GM12891 (cell line): ENCODE measurements around the gene POLR2C.

ENCODE experiments used
- DNase-seq: peaks from one replicate; pipeline ENCODE4 v3.0.0; 2011; ENCODE audit warnings: low spot score; ENCODE audit not compliant: insufficient read length
- FAIRE-seq: peaks from 2 replicates; lab custom pipeline; 2011; peaks lifted over from hg19 to GRCh38; lab: Jason Lieb, UNC
- PAX5 ChIP-seq: IDR thresholded peaks from 2 replicates; pipeline ENCODE4 v1.6.1; 2011; ENCODE audit warnings: low read length, moderate library complexity, mild to moderate bottlenecking; ENCODE audit not compliant: insufficient read depth, severe bottlenecking
- POLR2A ChIP-seq: IDR thresholded peaks from 2 replicates; pipeline ENCODE4 v1.6.1; 2011; ENCODE audit warnings: low read depth, low read length, control low read depth
- POLR2AphosphoS5 ChIP-seq: IDR thresholded peaks from 2 replicates; pipeline ENCODE4 v1.6.1; 2011; ENCODE audit warnings: low read depth, low read length, control low read depth
- POU2F2 ChIP-seq: IDR thresholded peaks from 2 replicates; pipeline ENCODE4 v1.6.1; 2011; ENCODE audit warnings: low read depth, mild to moderate bottlenecking, control low read depth, low read length, moderate library complexity
- SPI1 ChIP-seq: IDR thresholded peaks from 2 replicates; pipeline ENCODE4 v1.6.1; 2011; ENCODE audit warnings: low read depth, low read length, control low read depth
- TAF1 ChIP-seq: IDR thresholded peaks from 2 replicates; pipeline ENCODE4 v1.6.1; 2011; ENCODE audit warnings: low read depth, low read length, control low read depth

The POLR2C gene

DNA sequence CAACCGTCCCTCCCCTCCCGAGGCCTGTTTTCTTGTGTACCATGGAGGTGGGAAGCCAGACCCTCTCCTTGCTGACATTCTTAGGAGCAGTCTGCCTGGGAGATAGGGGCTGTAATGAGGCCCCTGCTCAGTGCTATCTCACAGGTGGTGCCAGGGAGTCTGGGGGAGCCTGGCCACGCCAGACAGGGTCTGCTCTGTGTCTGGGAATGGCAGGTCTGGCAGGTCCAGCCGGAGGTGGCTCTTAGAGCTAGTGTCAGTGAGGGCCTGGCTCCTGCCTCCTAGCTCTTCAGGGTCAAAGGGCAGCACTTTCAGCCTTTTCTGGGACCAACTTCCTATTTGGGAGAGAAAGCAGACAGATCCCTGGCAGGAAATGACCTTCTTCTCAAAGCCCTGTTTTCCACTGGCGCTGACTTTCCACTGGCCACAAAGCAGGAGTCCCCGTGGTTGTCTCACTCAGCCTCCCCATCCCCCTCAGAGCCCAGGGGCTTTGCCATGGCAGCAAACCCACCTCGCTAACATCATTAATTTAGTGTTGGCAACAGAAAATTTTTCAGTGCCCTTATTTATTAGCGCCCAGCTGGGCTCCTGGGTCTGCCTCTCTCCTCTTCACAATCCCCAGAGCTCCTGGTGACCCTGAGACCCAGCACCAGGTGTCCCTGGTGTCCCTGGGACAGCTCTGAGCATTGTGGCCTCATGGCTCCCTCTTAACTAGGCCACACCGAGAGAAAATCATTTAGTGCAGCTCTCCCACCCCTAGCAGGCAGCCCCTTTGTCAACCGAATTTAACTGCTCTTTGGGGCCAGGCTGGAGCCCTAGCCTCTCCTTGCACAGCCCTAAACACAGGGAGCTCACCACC lies 47.8 kb downstream of the POLR2C start:
- no peak for TF ChIP-seq POU2F2
- TF ChIP-seq PAX5 = no peak
- TF ChIP-seq POLR2AphosphoS5 = no peak
- TF ChIP-seq POLR2A = no peak
- no peak for TF ChIP-seq TAF1
- TF ChIP-seq SPI1 = no peak
- no peak for DNase-seq
- FAIRE-seq = no peak

DNA sequence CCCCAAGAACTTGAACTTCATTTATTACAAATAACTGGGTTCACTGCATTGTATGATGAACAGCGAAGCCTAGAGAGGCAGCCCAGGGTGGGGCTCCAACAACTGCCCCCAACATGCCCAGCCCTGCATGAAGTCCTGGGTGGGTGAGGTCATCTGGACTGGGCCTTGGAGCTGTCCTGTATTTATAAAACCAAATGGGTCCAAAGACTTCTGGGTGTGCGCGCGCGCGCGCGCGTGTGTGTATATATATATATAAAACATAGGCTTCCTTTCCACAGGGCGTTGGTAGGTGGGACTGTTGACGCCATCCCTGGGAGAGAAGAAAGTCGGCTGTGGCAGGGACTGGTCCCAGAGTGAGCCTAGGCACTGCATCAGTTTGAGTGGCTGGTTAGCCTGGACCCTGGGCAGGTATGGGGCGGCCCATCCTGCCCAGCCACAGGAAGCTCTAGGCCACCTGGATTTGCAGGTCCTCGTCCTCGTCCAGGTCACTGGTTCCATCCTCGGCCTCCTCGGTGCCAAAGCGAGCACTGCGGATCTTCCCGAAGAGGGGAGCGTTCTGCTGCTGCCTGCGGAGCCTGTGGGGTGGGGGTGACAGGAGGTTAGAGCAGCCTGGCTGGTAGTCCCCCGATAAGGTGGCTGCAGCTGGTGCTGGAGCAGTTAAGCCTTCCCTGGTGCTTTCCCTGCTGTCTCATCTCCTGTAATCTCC lies 50.0 kb downstream of the POLR2C start:
- DNase-seq (no peak), FAIRE-seq (no peak)
- no peak for TF ChIP-seq POU2F2
- no peak for TF ChIP-seq TAF1
- TF ChIP-seq PAX5 = no peak
- no peak for TF ChIP-seq POLR2AphosphoS5
- TF ChIP-seq SPI1 = no peak
- TF ChIP-seq POLR2A = no peak

DNA sequence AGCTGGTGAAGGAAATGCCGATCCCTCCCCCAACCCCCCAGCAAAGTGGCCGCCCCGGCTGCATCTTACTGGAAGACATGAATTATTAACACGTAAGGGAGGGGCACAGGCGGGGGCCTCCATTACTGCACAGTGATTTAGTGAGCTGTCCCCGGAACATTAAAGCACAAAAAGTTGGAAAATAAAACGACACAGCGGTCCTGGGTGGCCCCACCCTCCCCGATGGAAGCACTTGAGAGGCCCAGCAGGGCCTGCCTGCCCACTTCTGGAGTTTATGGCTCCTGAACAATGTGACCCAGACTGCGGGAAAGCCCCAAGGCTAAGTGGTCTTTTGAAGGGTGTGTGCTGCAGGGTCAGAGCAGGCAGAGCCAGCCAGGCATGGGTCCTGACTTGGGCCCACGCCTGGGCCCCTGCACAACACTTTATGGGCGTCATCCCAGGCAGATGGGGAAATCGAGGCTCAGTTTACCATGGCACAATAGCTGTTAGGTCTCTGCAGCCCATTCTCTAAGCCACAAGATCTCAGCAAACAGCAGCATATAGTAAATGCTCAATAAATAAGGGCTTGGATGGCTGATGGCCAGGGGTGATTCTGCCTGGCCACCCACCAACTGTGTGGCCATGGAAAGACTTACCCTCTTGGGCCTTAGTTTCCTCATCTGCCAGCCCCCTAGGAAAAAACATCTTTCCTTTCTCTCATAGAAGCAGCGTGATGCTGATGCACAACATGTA lies 51.1 kb downstream of the POLR2C start:
- no peak for TF ChIP-seq POLR2AphosphoS5
- TF ChIP-seq POU2F2 = no peak
- TF ChIP-seq TAF1 = no peak
- no peak for TF ChIP-seq SPI1
- TF ChIP-seq PAX5 = no peak
- no peak for TF ChIP-seq POLR2A
- DNase-seq (no peak), FAIRE-seq (no peak)

DNA sequence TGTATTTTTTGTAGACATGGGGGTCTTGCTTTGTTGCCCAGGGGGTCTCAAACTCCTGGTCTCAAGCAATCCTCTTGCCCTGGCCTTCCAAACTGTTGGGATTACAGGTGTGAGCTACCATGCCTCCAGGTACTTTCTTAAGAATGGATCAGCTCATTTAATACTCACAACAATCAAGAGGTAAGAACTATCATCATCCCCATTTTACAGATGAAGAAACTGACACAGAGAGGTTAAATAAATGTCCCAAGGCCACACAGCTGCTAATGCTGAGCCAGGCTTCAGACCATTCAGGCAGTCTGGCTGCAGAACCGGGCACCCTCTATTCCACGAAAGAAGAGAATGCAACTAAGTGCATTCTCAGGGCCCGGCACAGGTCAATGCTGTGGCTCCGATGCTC lies 51.9 kb downstream of the POLR2C start:
- TF ChIP-seq TAF1 = no peak
- TF ChIP-seq POU2F2 = no peak
- no peak for TF ChIP-seq PAX5
- no peak for TF ChIP-seq POLR2AphosphoS5
- TF ChIP-seq SPI1 = no peak
- TF ChIP-seq POLR2A = no peak
- DNase-seq (no peak), FAIRE-seq (no peak)

DNA sequence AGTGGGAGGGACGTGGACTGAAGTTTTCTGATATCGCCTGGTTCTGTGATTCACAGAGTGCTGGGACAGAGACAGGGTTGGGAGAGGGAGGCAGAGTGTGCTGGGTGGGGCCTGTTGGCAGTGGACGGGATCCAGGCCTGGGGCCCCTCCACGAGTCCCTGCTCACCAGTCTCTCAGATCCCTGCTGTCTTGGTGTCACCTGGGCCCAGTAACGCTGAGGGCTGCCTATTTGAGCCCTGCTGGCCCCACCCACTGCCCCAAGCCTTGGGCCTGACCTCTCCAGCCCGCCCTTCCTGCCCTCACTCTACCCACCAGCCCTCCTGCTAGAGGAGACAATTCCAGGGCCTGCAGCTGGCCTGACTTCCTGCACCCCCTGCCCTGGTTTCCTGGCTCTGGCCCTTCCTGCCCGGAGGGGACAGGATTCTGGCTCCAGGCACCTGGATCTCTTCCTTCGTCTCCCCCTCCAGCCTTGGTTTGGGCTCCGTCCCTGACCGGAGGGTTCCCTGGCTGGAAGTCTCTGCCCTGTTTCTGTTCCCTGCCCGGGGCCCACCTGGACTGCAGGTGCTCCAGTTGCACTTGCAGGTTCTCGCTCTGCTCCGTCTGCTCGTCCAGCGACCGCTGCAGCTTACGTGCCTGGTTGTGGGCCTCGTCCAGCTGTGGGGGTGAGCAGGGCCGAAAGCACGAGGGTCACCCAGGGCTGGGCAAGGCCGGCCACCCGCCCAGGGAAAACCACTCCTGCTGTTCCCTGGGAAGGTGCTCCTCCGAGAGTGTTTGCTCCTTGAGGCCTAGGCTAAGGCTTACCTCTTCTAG lies 52.5 kb downstream of the POLR2C start:
- FAIRE-seq (no peak), DNase-seq (no peak)
- TF ChIP-seq POU2F2 = no peak
- no peak for TF ChIP-seq TAF1
- no peak for TF ChIP-seq POLR2AphosphoS5
- TF ChIP-seq SPI1 = no peak
- no peak for TF ChIP-seq PAX5
- no peak for TF ChIP-seq POLR2A

DNA sequence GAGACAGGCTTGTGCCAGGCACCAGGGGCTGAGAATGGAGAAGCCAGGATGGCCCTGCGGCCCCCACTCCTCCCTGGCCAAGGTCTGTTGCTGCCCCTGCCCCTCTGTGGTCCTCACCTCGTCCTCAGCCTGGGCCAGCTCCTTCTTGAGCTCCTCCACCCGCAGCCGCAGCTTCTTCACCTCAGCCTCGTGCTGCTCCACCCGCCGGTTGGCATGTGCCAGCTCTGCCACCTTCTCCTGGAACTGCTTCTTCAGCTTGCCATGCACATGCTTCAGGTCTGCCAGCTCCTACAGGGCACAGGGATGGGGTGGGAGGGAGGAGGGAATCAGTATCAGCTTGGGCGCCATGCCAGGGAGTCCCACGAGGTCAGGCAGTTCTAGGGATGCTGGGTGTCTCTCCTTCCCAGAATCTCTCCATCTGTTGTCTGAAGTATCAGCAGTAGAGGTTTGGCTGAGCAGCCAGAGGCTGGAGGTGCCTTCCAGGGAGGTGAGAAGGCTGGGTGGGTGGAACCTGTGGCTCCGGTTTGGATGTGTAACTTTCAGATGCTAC lies 53.8 kb downstream of the POLR2C start:
- no peak for FAIRE-seq
- DNase-seq = no peak
- no peak for TF ChIP-seq SPI1
- TF ChIP-seq POLR2AphosphoS5 = no peak
- no peak for TF ChIP-seq PAX5
- no peak for TF ChIP-seq POU2F2
- TF ChIP-seq TAF1 = no peak
- no peak for TF ChIP-seq POLR2A

DNA sequence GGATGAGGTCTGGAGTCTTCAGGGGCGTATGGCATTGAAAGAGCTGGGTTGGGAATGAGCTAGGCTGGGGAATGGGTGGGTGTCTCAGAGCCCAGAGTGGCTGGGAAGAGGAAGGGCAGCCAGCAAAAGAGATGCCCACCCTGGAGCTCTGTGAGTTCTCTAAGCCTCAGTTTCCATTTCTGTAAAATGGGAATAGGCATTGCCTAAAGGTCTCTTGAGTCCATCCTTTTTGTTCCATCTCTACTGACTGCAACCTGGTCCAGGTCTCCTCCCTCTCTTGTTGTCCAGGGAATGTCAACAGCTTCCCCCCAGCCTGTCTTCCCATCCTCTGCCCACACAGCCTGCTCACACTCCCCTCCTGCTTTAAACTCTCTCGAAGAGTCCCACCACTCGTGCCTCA lies 54.3 kb downstream of the POLR2C start:
- no peak for FAIRE-seq
- DNase-seq = no peak
- no peak; the same call in 1 of the 2 replicates for TF ChIP-seq POLR2AphosphoS5

DNA sequence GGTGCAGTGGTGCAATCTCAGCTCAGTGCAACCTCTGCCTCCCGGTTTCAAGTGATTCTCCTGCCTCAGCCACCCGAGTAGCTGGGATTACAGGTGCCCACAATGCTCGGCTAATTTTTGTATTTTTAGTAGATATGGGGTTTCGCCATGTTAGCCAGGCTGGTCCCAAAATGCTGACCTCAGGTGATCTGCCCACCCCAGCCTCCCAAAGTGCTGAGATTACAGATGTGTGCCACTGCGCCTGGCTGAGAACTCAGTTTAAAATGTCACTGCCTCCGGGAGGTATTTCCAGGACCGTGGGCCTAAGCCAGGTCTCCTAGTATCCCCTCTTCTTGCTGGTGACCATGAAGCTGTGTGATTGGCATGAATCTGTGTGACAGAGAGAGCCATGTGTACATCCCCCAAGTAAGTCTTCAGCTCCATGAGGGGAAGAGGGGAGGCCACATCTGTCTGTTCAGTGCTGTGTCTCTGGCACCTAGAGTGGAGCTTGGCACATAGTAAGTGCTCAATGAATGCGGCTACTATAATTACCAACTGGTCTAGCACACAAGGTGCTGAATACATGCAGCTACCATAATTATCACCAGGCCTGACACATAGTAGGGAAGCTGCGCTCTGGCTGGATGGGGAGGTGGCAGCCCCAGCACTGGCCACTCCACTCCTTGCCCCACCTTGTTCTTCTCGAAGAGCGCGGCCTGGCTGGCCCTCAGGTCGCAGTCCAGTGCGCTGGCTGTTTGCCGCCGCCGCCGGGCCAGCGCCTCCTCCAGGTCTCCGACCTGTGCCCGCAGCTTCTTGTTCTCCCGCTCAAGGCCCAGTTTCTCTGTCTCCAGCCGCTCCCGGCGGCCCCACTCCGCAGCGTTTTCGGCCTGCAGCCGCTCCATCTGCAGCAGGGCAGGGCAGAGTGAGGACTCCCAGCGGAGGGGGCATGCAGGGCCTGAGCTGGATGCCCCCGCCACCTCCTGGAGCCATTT lies 55.2 kb downstream of the POLR2C start:
- no peak for TF ChIP-seq SPI1
- no peak for TF ChIP-seq PAX5
- TF ChIP-seq POLR2AphosphoS5 = no peak
- no peak for TF ChIP-seq TAF1
- no peak for TF ChIP-seq POLR2A
- TF ChIP-seq POU2F2 = no peak
- FAIRE-seq (no peak), DNase-seq (no peak)
